Neutrophil (primary cell): Measurements from ENCODE around the gene STAT6.

Experiments used
- H3K27ac ChIP-seq: fragments of 200-600 bp; sonication (generic); 2 replicates; pipeline ENCODE4 v1.5.1; 2016; ENCODE audit warnings: mild to moderate bottlenecking, moderate library complexity
- H3K27me3 ChIP-seq: fragments of 200-600 bp; sonication (generic); 2 replicates; pipeline ENCODE4 v1.6.0; 2016; ENCODE audit warnings: mild to moderate bottlenecking
- H3K36me3 ChIP-seq: fragments of 200-600 bp; sonication (generic); 2 replicates; pipeline ENCODE4 v1.5.1; 2017
- H3K4me1 ChIP-seq, 2 experiments: fragments of 200-600 bp in 1 of 2; sonication (generic) in 1 of 2; 1 replicate in 1 of 2; 2 replicates in 1 of 2; pipeline versions ENCODE4 v1.5.1 to v1.6.1; 2013 to 2016; ENCODE audit warnings: low read depth in 1 of 2, low read length in 1 of 2, mild to moderate bottlenecking in 1 of 2, moderate library complexity in 1 of 2; ENCODE audit not compliant: control insufficient read depth in 1 of 2, insufficient read depth in 1 of 2
- H3K4me3 ChIP-seq, 2 experiments: fragments of 200-600 bp in 1 of 2; sonication (generic) in 1 of 2; 1 replicate in 1 of 2; 2 replicates in 1 of 2; pipeline ENCODE4 v1.5.1; 2013 to 2016; ENCODE audit warnings: low read depth in 1 of 2, low read length in 1 of 2, mild to moderate bottlenecking in 1 of 2, moderate library complexity in 1 of 2
- H3K9me3 ChIP-seq: fragments of 200-600 bp; sonication (generic); 2 replicates; pipeline ENCODE4 v1.5.1; 2016
- TF ChIP-seq, protein P1 (sequence below): fragments of 200-600 bp; sonication (generic); IDR thresholded peaks from 2 replicates; pipeline ENCODE4 v1.5.1; 2016; ENCODE audit warnings: antibody characterized with exemption

Gene STAT6

DNA sequence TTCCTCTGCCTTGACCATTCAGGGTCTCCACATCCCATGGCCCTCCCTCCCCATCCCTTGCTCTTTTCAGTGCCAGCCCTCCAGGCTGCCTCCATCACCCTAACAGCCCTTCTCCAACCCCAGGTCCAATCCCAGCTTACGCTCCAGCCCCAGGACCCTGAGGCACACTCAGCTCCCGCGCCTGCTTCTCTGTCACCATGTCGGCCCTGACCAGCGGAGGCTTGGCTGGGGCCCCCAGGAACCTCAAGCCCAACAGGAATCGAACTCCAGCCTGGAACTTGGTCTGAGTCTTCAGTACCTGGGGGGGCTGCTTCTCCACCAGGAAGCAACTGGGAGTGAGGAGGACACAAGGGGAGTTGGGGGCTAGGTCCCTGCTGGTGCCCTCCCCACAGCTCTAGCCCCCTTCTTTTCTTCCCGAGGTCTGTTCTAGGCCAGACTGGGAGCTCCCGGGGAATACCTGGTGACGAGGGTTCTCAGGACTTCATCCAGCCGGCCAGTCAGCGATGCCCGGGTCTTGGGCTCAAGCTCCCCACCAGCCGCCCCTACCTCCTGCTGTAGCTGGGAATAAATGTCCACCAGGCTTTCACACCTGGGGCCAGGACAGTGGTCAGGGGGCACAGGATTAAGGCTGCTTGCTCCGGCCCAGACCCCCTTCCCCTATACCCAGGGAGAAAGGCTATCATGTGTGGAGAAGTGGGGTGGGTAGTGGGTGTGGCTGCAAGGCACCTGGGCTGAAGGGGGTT is 6.0 kb downstream of the STAT6 start:
- Histone ChIP-seq H3K27me3 (no peaks in the 10 kb centered on the region), H3K36me3 (peaks cover 87% of the 10 kb centered on the region), H3K27ac (peak overlapping the region; percentile 92), H3K4me1 (peaks cover 39 to 40% of the 10 kb centered on the region in 2 experiments), H3K9me3 (no peaks in the 10 kb centered on the region), H3K4me3 (no peak overlapping the region)
- TF ChIP-seq, protein P1, sequence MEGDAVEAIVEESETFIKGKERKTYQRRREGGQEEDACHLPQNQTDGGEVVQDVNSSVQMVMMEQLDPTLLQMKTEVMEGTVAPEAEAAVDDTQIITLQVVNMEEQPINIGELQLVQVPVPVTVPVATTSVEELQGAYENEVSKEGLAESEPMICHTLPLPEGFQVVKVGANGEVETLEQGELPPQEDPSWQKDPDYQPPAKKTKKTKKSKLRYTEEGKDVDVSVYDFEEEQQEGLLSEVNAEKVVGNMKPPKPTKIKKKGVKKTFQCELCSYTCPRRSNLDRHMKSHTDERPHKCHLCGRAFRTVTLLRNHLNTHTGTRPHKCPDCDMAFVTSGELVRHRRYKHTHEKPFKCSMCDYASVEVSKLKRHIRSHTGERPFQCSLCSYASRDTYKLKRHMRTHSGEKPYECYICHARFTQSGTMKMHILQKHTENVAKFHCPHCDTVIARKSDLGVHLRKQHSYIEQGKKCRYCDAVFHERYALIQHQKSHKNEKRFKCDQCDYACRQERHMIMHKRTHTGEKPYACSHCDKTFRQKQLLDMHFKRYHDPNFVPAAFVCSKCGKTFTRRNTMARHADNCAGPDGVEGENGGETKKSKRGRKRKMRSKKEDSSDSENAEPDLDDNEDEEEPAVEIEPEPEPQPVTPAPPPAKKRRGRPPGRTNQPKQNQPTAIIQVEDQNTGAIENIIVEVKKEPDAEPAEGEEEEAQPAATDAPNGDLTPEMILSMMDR, result no peak

DNA sequence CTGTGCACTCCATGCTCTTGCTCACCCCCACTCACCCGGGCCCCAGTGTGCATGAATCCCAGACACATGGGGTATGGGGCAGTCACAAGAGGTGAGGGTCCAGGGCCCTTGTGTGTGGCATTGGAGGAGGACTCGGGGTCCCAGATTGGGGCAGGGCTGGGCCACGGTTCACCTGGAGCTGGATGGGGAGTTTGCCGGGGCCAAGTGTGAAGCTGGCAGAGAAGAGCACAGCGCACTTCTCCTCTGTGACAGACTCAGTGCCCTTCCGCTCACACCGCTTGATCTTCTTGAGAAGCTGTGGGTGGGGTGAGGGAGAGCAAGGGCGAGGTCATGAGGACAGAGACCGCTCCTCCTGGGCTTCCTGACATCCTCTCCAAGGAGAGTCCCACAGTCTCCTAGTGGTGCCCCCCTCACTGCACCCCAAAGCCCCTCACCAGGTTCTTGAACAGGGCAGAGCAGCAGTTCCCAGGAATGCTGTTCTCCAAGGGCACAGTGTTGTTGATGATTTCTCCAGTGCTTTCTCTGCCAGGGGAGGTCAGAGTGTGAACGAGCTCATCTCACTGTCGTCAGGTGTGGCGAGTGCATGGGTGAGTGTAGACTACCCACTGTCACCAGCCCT is 6.8 kb downstream of the STAT6 start:
- H3K9me3 ChIP-seq, result no peaks in the 10 kb centered on the region
- no peak overlapping the region for H3K4me3 ChIP-seq
- H3K4me1 ChIP-seq, result peaks cover 31 to 32% of the 10 kb centered on the region in 2 experiments
- H3K27ac ChIP-seq, result peak overlapping the region; percentile 92
- TF ChIP-seq, protein P1, result no peak
- peaks cover 95% of the 10 kb centered on the region for H3K36me3 ChIP-seq
- H3K27me3 ChIP-seq, result no peaks in the 10 kb centered on the region

DNA sequence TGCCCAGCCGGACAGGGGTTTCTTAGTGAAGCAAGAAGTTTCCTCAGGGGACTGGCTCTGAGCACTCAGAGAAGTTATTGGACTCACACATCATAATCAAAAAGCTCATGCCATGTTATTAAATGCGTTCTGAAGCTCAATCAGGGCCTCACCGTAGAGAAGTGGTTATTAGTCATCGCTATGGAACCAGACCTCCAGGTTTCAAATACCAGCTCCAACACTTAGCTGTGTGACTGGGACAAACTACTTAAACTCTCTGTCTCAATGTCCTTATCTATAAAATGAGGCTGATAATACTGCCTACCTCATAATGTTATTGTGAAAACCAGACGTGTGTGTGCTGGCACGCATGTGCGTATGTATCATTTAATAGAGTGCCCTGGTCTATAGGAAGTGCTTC is 7.3 kb downstream of the STAT6 start:
- H3K36me3 ChIP-seq, result peaks cover 98% of the 10 kb centered on the region
- peak overlapping the region; percentile 92 for H3K27ac ChIP-seq
- H3K4me3 ChIP-seq, result no peak overlapping the region
- H3K27me3 ChIP-seq, result no peaks in the 10 kb centered on the region
- H3K4me1 ChIP-seq, result peaks cover 26 to 27% of the 10 kb centered on the region in 2 experiments
- TF ChIP-seq, protein P1, result no peak
- H3K9me3 ChIP-seq, result peaks cover 2% of the 10 kb centered on the region

DNA sequence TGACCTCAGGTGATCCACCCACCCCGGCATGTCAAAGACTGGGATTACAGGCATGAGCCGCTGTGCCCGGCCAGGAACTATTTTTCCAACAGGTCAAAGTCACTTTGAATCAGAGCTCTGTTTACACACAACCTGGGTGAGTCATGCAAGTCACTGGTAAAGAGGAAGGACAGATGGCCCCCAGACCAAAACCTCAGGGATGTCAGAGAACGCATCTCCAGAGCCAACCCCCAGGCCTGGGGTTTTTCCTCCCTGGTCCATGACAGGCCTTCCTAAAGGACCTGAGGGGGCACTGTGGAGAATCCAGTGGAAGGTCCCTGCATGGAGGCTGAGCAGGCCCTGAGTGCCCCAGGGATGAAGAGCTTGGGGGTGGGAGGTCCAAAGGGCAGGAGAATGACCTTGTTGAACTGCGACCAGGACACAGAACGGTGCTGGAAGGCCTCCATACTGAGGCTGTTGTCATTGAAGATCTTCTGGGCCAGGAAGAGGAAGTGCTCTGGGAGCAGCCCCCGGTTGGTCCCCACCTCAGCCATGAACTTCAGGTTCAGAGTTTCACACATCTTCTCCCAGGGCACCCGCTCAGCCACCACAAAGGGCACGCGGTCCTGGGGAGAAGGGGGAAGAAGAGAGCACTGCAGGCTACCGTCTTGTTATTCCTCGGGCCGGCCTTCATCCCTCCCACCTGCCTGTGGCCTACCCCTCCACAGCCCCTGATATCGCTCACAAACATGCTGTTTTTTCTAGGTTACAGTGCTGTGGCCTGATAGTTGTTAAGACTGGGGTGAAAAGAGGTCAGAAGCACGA is 9.1 kb downstream of the STAT6 start:
- H3K9me3 ChIP-seq, result peaks cover 8% of the 10 kb centered on the region
- TF ChIP-seq, protein P1, result no peak
- H3K27ac ChIP-seq, result peak overlapping the region; percentile 92
- H3K27me3 ChIP-seq, result no peaks in the 10 kb centered on the region
- peak overlapping the region; percentile 22 to 37 for H3K4me3 ChIP-seq
- H3K4me1 ChIP-seq, result peaks cover 15 to 20% of the 10 kb centered on the region in 2 experiments
- peaks cover 98% of the 10 kb centered on the region for H3K36me3 ChIP-seq

DNA sequence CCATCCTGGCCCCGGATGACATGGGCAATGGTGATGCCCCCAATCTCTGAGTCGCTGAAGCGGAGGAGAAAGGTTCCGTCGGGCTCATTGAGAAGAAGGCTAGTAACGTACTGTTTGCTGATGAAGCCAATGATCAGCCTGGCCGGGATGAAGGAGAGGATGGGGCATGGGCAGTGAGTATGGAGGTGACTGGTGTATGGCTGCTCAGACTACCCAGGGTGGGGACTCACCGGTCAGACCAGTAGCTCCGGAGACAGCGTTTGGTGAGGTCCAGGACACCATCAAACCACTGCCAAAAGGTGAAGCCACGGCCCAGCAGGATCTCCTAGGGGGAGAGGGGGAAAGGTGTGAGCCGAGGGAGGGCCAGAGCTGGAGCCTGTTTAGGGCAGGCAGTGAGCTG is 11.4 kb downstream of the STAT6 start:
- no peaks in the 10 kb centered on the region for H3K27me3 ChIP-seq
- peak overlapping the region; percentile 50 for H3K27ac ChIP-seq
- peaks cover 98% of the 10 kb centered on the region for H3K36me3 ChIP-seq
- TF ChIP-seq, protein P1, result no peak
- H3K9me3 ChIP-seq, result peaks cover 8% of the 10 kb centered on the region
- no peak overlapping the region for H3K4me3 ChIP-seq
- peaks cover 15 to 20% of the 10 kb centered on the region in 2 experiments for H3K4me1 ChIP-seq
